Mucosa of descending colon (tissue), 3 donors: ENCODE data around the gene SEC23A. TPM values are rescaled to one million over a fixed set of nuclear protein-coding genes. Genes with fewer than 3 reads are reported as not detected.

Experiments used
- ATAC-seq: fragments of 200-7000 bp; cut with Tn5 transposase; one replicate; pipeline ENCODE4 v1.9.1; 2020; ENCODE audit warnings: mild to moderate bottlenecking, moderate library complexity
- DNase-seq, 3 donors: peaks; one replicate each; pipeline ENCODE4 v3.0.0-alpha.2; 2020
- H3K36me3 ChIP-seq: fragments of 200-600 bp; one replicate; pipeline ENCODE4 v1.8.0; 2021; ENCODE audit warnings: low read depth, mild to moderate bottlenecking
- H3K4me1 ChIP-seq: fragments of 200-600 bp; one replicate; pipeline ENCODE4 v1.8.0; 2021; ENCODE audit warnings: low read depth, mild to moderate bottlenecking
- H3K4me3 ChIP-seq: fragments of 200-600 bp; one replicate; pipeline ENCODE4 v1.8.0; 2021; ENCODE audit warnings: mild to moderate bottlenecking
- H3K9me3 ChIP-seq: fragments of 200-600 bp; one replicate; pipeline ENCODE4 v1.8.0; 2021; ENCODE audit warnings: mild to moderate bottlenecking
- CTCF ChIP-seq: fragments of 200-600 bp; IDR thresholded peaks from one replicate; pipeline ENCODE4 v1.8.0; 2022; ENCODE audit warnings: antibody characterized with exemption, mild to moderate bottlenecking
- intact Hi-C, 2 donors: fragments of 100-400 bp; cut with DNase I in 1 of 2; cut with micrococcal nuclease in 1 of 2; formaldehyde crosslinking; loops; one replicate each; pipeline versions ENCODE4 v1.11.0 to v1.11.1; 2022; cut with DNase I, micrococcal nuclease
- total RNA-seq, 3 donors: library from RNA; stranded (reverse); fragmentation: NEBNext Ultra II Directional in 2 of 3; extraction: Animal tissue kit (Norgen Biotek cat#: 25700) in 2 of 3; gene quantifications; one replicate each; pipeline versions ENCODE4 v1.2.1 to v1.2.4, GENCODE V29; 2021 to 2023
- donor health status: DM: no; HTN: no; CAD: no; lungs with moderate emphysema.
- donor health status: DM: no; HTN: no; CAD: no.
- donor health status: DM: no; HTN: yes; CAD: no.

Gene SEC23A
- total RNA-seq, 3 donors from 2014 or later, result 84.4 to 148 (median 122) TPM

GRCh38 chr14:39094515-39094914 is 8.5 kb downstream of the SEC23A start:
- Histone ChIP-seq H3K4me1 (peaks cover 15% of the 10 kb centered on the region), H3K4me3 (no peak overlapping the region), H3K9me3 (no peaks in the 10 kb centered on the region), H3K36me3 (no peaks in the 10 kb centered on the region)
- no peak for TF ChIP-seq CTCF
- ATAC-seq (no peak), DNase-seq (no peak)
- intact Hi-C loops, result no loop called here

GRCh38 chr14:39091716-39092115 is 11.3 kb downstream of the SEC23A start:
- DNase-seq, result no peak
- Histone ChIP-seq H3K4me3 (no peak overlapping the region), H3K4me1 (no peaks in the 10 kb centered on the region), H3K36me3 (no peaks in the 10 kb centered on the region), H3K9me3 (no peaks in the 10 kb centered on the region)
- no peak for TF ChIP-seq CTCF
- ATAC-seq, result no peak
- intact Hi-C loops, result no loop called here

GRCh38 chr14:39090548-39091111 is 12.4 kb downstream of the SEC23A start:
- no peak for TF ChIP-seq CTCF
- H3K4me3 ChIP-seq, result no peak overlapping the region
- DNase-seq (no peak), ATAC-seq (peak; percentile 46)
- no peaks in the 10 kb centered on the region for H3K4me1 ChIP-seq
- no peaks in the 10 kb centered on the region for H3K36me3 ChIP-seq
- intact Hi-C loops, result no loop called here
- H3K9me3 ChIP-seq, result no peaks in the 10 kb centered on the region

- no peak overlapping the region for H3K4me3 ChIP-seq
- no peaks in the 10 kb centered on the region for H3K9me3 ChIP-seq
- H3K36me3 ChIP-seq, result no peaks in the 10 kb centered on the region
- no peak for TF ChIP-seq CTCF
- H3K4me1 ChIP-seq, result no peaks in the 10 kb centered on the region
- ATAC-seq (no peak), DNase-seq (no peak)
- intact Hi-C loops, result no loop called here
Measured at GRCh38 chr14:39087493-39087892, 15.5 kb downstream of the SEC23A start.

GRCh38 chr14:39085933-39086332 is 17.1 kb downstream of the SEC23A start:
- Histone ChIP-seq H3K4me1 (no peaks in the 10 kb centered on the region), H3K9me3 (no peaks in the 10 kb centered on the region)
- no peak for DNase-seq

More at GRCh38 chr14:39085933-39086332, 17.1 kb downstream of the SEC23A start:
- Histone ChIP-seq H3K36me3 (no peaks in the 10 kb centered on the region), H3K4me3 (no peak overlapping the region)
- ATAC-seq, result no peak
- no peak for TF ChIP-seq CTCF
- intact Hi-C loops, result no loop called here
